CD4-positive, alpha-beta memory T cell (primary cell): ENCODE data around the gene CERS6. TPM values are rescaled to one million over a fixed set of nuclear protein-coding genes. Genes with fewer than 3 reads are reported as not detected.

Source experiments
- CTCF ChIA-PET: fragments of 350-600 bp; sonication (Branson Sonifier 250); formaldehyde crosslinking; loops from one replicate; lab custom pipeline; 2021; ENCODE audit warnings: inconsistent platforms; ENCODE audit not compliant: partially characterized antibody; lab: Charles Lee
- POLR2A ChIA-PET: fragments of 350-600 bp; sonication (Branson Sonifier 250); formaldehyde crosslinking; loops from one replicate; lab custom pipeline; 2021; ENCODE audit not compliant: partially characterized antibody; lab: Charles Lee
- DNase-seq, 5 donors: peaks; one replicate each; pipeline versions ENCODE4 v3.0.0 to v3.0.0-alpha.2; 2020 to 2022; ENCODE audit warnings: mixed read lengths in 1 of 5
- H3K27ac ChIP-seq: one replicate; pipeline ENCODE4 v1.7.0; 2013; ENCODE audit warnings: low read depth, low read length
- H3K27me3 ChIP-seq: 2 replicates; pipeline ENCODE4 v1.7.0; 2013; ENCODE audit warnings: mild to moderate bottlenecking, low read length, moderate library complexity; ENCODE audit not compliant: insufficient read depth
- H3K36me3 ChIP-seq: 2 replicates; pipeline ENCODE4 v1.7.0; 2013; ENCODE audit warnings: mild to moderate bottlenecking, low read length, moderate library complexity; ENCODE audit not compliant: insufficient read depth
- H3K4me1 ChIP-seq: 2 replicates; pipeline ENCODE4 v1.7.0; 2013; ENCODE audit warnings: mild to moderate bottlenecking, low read length, moderate library complexity; ENCODE audit not compliant: insufficient read depth
- H3K4me3 ChIP-seq, 2 donors: one replicate each; pipeline ENCODE4 v1.7.0; 2013; ENCODE audit warnings: low read length in 2 of 2, mild to moderate bottlenecking in 1 of 2
- H3K9me3 ChIP-seq, 2 donors: one replicate each; pipeline ENCODE4 v1.7.0; 2013; ENCODE audit warnings: low read length in 2 of 2, control low read depth in 1 of 2; ENCODE audit not compliant: control insufficient read depth in 1 of 2
- H3K27ac Mint-ChIP-seq, 7 donors: one replicate each; pipeline ENCODE4 v1.8.0; 2020 to 2021; ENCODE audit warnings: mixed read lengths in 7 of 7, mild to moderate bottlenecking in 6 of 7, inconsistent platforms in 3 of 7, moderate library complexity in 3 of 7
- H3K27me3 Mint-ChIP-seq, 2 donors: one replicate each; pipeline ENCODE4 v1.8.0; 2020 to 2021; ENCODE audit warnings: mixed read lengths in 2 of 2
- H3K36me3 Mint-ChIP-seq, 2 donors: one replicate each; pipeline ENCODE4 v1.8.0; 2020 to 2021; ENCODE audit warnings: mixed read lengths in 2 of 2, inconsistent platforms in 1 of 2, mild to moderate bottlenecking in 1 of 2
- H3K4me1 Mint-ChIP-seq, 4 donors: one replicate each; pipeline ENCODE4 v1.8.0; 2020 to 2021; ENCODE audit warnings: mixed read lengths in 4 of 4, mild to moderate bottlenecking in 1 of 4
- H3K4me3 Mint-ChIP-seq, 8 donors: one replicate each; pipeline ENCODE4 v1.8.0; 2020 to 2021; ENCODE audit warnings: mixed read lengths in 8 of 8, mild to moderate bottlenecking in 7 of 8, moderate library complexity in 6 of 8, inconsistent platforms in 3 of 8
- H3K9me3 Mint-ChIP-seq, 8 donors: one replicate each; pipeline ENCODE4 v1.8.0; 2020 to 2021; ENCODE audit warnings: mixed read lengths in 8 of 8, mild to moderate bottlenecking in 5 of 8, inconsistent platforms in 3 of 8, moderate library complexity in 1 of 8
- intact Hi-C: fragments of 100-400 bp; cut with micrococcal nuclease; formaldehyde crosslinking; loops from one replicate; pipeline ENCODE4 v1.15.1; 2023
- polyA plus RNA-seq, 2 donors: library from polyadenylated mRNA; unstranded; fragments of 300-500 nt; fragmentation: Illumina TruSeq; gene quantifications; one replicate each; pipeline ENCODE4 v1.2.3, GENCODE V29; 2021
- total RNA-seq, 2 experiments: library from RNA; stranded (reverse); gene quantifications; one replicate each; pipeline ENCODE4 v1.2.3, GENCODE V29; 2021

CERS6 gene
- total and polyA plus RNA-seq, 4 experiments from 2014 or later = 5.1 to 11.3 (median 7.6) TPM

DNA sequence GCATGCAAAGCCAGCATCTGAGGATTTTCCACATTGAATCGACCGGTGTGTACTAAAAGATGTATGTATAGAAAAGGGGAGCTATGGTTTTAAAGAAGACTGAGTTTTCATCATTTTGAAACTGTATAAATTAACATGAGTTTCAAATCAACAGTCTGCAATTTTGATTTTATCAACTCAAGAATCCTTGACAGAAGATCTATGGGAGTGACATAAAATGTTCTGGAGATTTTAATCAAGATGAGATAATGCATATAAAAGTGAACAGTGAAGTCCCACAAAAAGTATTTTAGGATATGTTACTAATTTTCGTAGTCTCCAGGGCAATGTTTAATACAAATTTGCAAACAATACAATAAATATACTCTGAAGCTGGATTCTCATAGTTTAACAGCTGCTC is 24.0 kb upstream of the CERS6 start:
- H3K4me1 ChIP-seq = peaks cover 34% of the 10 kb centered on the region
- H3K36me3 ChIP-seq = no peaks in the 10 kb centered on the region
- H3K4me3 Mint-ChIP-seq = peak overlapping the region in 1 of 8 donors; percentile 85
- no peak overlapping the region for H3K27ac ChIP-seq
- no peak for DNase-seq
- H3K27me3 ChIP-seq = no peaks in the 10 kb centered on the region
- CTCF ChIA-PET = interaction anchor here (1.3 kb wide), 1 partner anchor 327 kb away, joined by 3 read pairs; no protein-coding TSS in a partner anchor
- H3K27ac Mint-ChIP-seq = peak overlapping the region in 3 of 7 donors; percentile 5 to 55 (median 13)
- peaks cover 0 to 1% (median 0%) of the 10 kb centered on the region in 8 donors for H3K9me3 Mint-ChIP-seq
- POLR2A ChIA-PET = interaction anchor here (1.0 to 1.6 kb wide), 2 partner anchors 19 to 58 kb away, joined by 4 to 5 read pairs; no protein-coding TSS in a partner anchor
- H3K9me3 ChIP-seq = no peaks in the 10 kb centered on the region
- no peaks in the 10 kb centered on the region for H3K36me3 Mint-ChIP-seq
- intact Hi-C loops = loop anchor here (2.0 kb wide), 1 partner anchor 25 kb away; the partner anchor contains the start of gene CERS6
- no peak overlapping the region for H3K4me3 ChIP-seq
- H3K27me3 Mint-ChIP-seq = peaks cover 0 to 1% of the 10 kb centered on the region in 2 donors
- peaks cover 21 to 34% (median 32%) of the 10 kb centered on the region in 4 donors for H3K4me1 Mint-ChIP-seq

DNA sequence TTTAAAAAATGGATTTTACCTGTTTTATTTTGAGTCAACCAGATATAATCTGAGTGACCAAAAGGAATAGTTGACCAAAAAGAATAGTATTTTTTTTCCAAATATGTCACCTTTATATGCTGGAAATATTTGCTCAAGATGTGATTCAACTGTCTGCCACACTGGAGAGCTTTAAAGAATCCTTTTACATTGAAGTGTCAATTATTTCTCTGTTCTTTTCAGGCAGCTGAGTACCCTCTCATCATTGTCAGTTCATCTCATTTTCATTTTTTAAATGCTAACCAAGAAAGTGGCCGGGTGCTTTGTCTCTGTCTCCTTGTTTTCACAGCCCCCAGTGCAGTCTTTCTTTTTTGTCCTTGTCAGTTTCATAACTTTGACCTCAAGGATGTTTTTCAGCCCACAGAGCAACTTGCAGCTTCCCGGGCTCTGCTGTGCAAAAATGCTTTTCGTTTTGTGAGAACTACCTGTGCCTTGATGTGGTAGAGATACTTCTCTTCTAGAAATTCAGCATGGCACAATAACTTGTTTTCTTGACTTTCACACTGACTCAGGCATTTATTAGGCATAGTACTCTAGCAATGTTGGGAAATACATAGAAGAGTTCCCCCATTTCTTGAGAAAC is 23.4 kb upstream of the CERS6 start:
- H3K4me3 Mint-ChIP-seq = peak overlapping the region in 7 of 8 donors; percentile 33 to 85 (median 63)
- H3K27me3 Mint-ChIP-seq = peaks cover 0 to 1% of the 10 kb centered on the region in 2 donors
- peaks cover 34% of the 10 kb centered on the region for H3K4me1 ChIP-seq
- peaks cover 21 to 34% (median 32%) of the 10 kb centered on the region in 4 donors for H3K4me1 Mint-ChIP-seq
- H3K9me3 Mint-ChIP-seq = peaks cover 0 to 1% (median 0%) of the 10 kb centered on the region in 8 donors
- ChIA-PET POLR2A (interaction anchor here (1.0 to 1.6 kb wide), 2 partner anchors 18 to 57 kb away, joined by 4 to 5 read pairs; no protein-coding TSS in a partner anchor), CTCF (interaction anchor here (1.3 kb wide), 1 partner anchor 326 kb away, joined by 3 read pairs; no protein-coding TSS in a partner anchor)
- no peaks in the 10 kb centered on the region for H3K9me3 ChIP-seq
- intact Hi-C loops = loop anchor here (2.0 kb wide), 1 partner anchor 24 kb away; the partner anchor contains the start of gene CERS6
- no peak overlapping the region for H3K27ac ChIP-seq
- no peaks in the 10 kb centered on the region for H3K36me3 Mint-ChIP-seq
- no peak overlapping the region for H3K4me3 ChIP-seq
- H3K36me3 ChIP-seq = no peaks in the 10 kb centered on the region
- DNase-seq = peak in 4 of 5 donors; percentile 30 to 38 (median 35)
- H3K27me3 ChIP-seq = no peaks in the 10 kb centered on the region
- H3K27ac Mint-ChIP-seq = peak overlapping the region in 4 of 7 donors; percentile 43 to 85 (median 63)

DNA sequence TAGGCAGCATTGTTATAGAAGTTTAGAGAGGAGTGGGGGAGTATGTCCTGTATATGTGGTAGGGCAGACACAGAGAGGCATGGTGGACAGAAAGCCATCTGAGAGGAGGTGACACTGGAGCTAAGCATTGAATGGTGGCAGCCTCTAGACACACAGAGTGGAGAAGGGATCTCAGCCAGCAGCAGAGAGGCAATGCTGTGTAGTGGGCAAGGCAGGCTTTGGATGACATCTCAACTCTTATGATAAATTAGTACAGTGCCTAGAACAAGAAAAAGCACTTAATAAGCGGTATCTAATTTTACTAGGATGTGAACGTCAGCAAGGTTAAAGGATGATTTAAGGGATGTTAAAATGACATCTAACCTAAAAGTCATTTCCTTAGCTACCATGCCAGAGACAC is 22.5 kb upstream of the CERS6 start:
- no peaks in the 10 kb centered on the region for H3K36me3 Mint-ChIP-seq
- H3K4me3 ChIP-seq = no peak overlapping the region

DNA sequence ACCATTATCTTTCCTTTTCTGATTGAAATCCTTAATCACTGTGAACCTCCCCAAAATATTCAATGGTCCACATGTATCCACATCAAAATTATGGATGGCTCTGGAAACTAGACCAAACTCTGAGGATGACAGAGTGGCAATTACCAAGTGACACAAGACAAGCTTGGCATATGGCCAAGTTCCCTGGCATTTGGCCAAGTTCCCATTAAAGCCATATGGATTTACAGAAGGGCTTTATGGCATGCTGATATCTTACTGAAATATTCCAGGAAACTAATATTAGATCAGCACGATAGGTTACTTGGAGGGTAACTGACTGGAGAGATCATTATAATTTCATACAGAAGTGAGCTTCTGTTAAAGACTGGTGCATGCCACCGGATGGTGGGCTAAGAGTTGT is 21.9 kb upstream of the CERS6 start:
- ChIA-PET POLR2A (interaction anchor here (1.0 to 1.4 kb wide), 2 partner anchors 9 to 27 kb away, joined by 3 read pairs; no protein-coding TSS in a partner anchor), CTCF (interaction anchor here (1.0 to 1.1 kb wide), 2 partner anchors 9 to 97 kb away, joined by 3 read pairs; no protein-coding TSS in a partner anchor)
- no peak for DNase-seq
- Histone ChIP-seq H3K9me3 (no peaks in the 10 kb centered on the region), H3K4me1 (peaks cover 34% of the 10 kb centered on the region), H3K27ac (no peak overlapping the region), H3K27me3 (no peaks in the 10 kb centered on the region), H3K36me3 (no peaks in the 10 kb centered on the region), H3K4me3 (no peak overlapping the region)
- H3K27me3 Mint-ChIP-seq = peaks cover 0 to 1% of the 10 kb centered on the region in 2 donors
- H3K4me3 Mint-ChIP-seq = no peak overlapping the region
- intact Hi-C loops = no loop called here
- no peaks in the 10 kb centered on the region for H3K9me3 Mint-ChIP-seq
- H3K27ac Mint-ChIP-seq = no peak overlapping the region
- H3K36me3 Mint-ChIP-seq = no peaks in the 10 kb centered on the region
- peaks cover 21 to 34% (median 32%) of the 10 kb centered on the region in 4 donors for H3K4me1 Mint-ChIP-seq

More for the DNA sequence above, 22.5 kb upstream of the CERS6 start:
- Mint-ChIP-seq H3K27ac (peak overlapping the region in 3 of 7 donors; percentile 13 to 79 (median 43)), H3K4me1 (peaks cover 21 to 34% (median 32%) of the 10 kb centered on the region in 4 donors), H3K27me3 (peaks cover 0 to 1% of the 10 kb centered on the region in 2 donors), H3K4me3 (peak overlapping the region in 4 of 8 donors; percentile 5 to 85 (median 32)), H3K9me3 (peaks cover 0 to 1% (median 0%) of the 10 kb centered on the region in 8 donors)
- no peaks in the 10 kb centered on the region for H3K27me3 ChIP-seq
- H3K4me1 ChIP-seq = peaks cover 34% of the 10 kb centered on the region
- intact Hi-C loops = loop anchor here (2.0 kb wide), 1 partner anchor 23 kb away; the partner anchor contains the start of gene CERS6
- CTCF ChIA-PET = interaction anchor here (1.0 kb wide), 1 partner anchor 97 kb away, joined by 3 read pairs; no protein-coding TSS in a partner anchor
- H3K36me3 ChIP-seq = no peaks in the 10 kb centered on the region
- H3K27ac ChIP-seq = no peak overlapping the region
- no peak for DNase-seq
- H3K9me3 ChIP-seq = no peaks in the 10 kb centered on the region
- POLR2A ChIA-PET = interaction anchor here (1.4 to 1.6 kb wide), 2 partner anchors 9 to 17 kb away, joined by 3 to 5 read pairs; no protein-coding TSS in a partner anchor

DNA sequence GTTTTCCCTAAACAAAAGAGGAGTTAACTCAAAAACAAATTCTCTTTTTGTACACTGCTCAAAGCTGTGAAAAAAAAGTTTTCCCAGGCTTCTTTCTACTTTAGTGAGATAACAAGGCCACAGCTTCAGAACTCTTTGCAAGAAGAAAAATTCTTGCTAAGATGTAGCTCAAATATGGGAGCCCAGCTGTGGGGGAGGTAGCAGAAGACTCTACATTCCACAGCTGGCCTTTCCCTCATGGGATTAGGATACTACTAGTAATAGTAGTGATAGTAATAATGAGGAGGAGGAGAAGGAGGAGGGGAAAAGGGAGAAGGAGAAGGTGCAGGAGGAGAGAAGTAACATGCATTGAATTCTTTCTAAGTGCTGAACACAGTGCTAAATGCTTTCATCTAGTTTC is 19.2 kb upstream of the CERS6 start:
- Mint-ChIP-seq H3K27ac (peak overlapping the region in 1 of 7 donors; percentile 67), H3K4me3 (no peak overlapping the region)
- intact Hi-C loops = no loop called here

DNA sequence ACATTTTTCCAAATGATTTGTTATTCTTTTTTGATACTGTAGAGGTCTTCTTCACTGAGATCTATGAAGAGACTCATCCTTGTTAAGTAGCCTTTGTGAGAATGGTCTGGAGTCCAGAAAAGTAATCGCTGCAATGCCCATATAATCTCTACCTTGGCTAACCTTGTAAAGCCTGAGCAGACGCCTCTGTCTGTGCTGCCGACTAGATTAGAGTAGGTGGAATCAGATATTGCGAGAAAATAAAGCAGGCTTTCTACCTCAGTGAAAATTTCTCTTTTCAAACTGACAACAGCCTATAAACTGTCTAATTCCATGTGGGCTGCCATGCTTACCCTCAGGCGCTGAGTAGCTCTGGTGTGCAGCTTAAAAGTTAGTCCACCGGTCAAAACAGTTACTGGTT is 17.5 kb upstream of the CERS6 start:
- Histone ChIP-seq H3K4me1 (peaks cover 16% of the 10 kb centered on the region), H3K9me3 (no peaks in the 10 kb centered on the region), H3K4me3 (no peak overlapping the region), H3K27ac (no peak overlapping the region), H3K27me3 (no peaks in the 10 kb centered on the region), H3K36me3 (no peaks in the 10 kb centered on the region)
- no peak for DNase-seq
- Mint-ChIP-seq H3K27ac (no peak overlapping the region), H3K9me3 (no peaks in the 10 kb centered on the region), H3K36me3 (no peaks in the 10 kb centered on the region), H3K4me1 (peaks cover 8 to 21% (median 17%) of the 10 kb centered on the region in 4 donors), H3K4me3 (no peak overlapping the region), H3K27me3 (peaks cover 0 to 1% of the 10 kb centered on the region in 2 donors)
- CTCF ChIA-PET = no interaction called here
- POLR2A ChIA-PET = no interaction called here
- intact Hi-C loops = no loop called here

More for the DNA sequence above, 19.2 kb upstream of the CERS6 start:
- Mint-ChIP-seq H3K27me3 (peaks cover 0 to 1% of the 10 kb centered on the region in 2 donors), H3K4me1 (peaks cover 22 to 36% (median 33%) of the 10 kb centered on the region in 4 donors), H3K36me3 (no peaks in the 10 kb centered on the region), H3K9me3 (no peaks in the 10 kb centered on the region)
- no peak overlapping the region for H3K27ac ChIP-seq
- POLR2A ChIA-PET = no interaction called here
- CTCF ChIA-PET = interaction anchor here (1.0 kb wide), 1 partner anchor 9 kb away, joined by 3 read pairs; no protein-coding TSS in a partner anchor
- H3K36me3 ChIP-seq = no peaks in the 10 kb centered on the region
- H3K4me3 ChIP-seq = no peak overlapping the region
- H3K27me3 ChIP-seq = no peaks in the 10 kb centered on the region
- peaks cover 33% of the 10 kb centered on the region for H3K4me1 ChIP-seq
- no peaks in the 10 kb centered on the region for H3K9me3 ChIP-seq
- no peak for DNase-seq

DNA sequence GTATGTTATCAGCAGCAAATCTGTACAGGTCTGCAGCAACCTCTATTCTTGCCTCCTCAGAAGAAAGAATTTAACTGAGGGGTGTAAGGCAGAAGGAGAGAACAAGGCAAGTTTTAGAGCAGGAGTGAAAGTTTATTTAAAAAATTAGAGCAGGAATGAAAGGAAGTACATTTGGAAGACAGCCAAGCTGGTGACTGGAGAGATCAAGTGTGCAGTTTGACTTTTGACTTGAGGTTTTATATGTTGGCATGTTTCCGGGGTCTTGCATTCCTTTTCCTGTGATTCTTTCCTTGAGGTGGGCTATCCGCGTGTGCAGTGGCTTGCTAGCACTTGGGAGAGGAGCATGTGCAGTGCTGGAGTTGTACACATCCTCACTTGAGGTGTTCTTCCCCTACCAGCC is 16.5 kb upstream of the CERS6 start:
- Mint-ChIP-seq H3K9me3 (peaks cover 0 to 2% (median 0%) of the 10 kb centered on the region in 8 donors), H3K27me3 (peaks cover 0 to 1% of the 10 kb centered on the region in 2 donors), H3K36me3 (no peaks in the 10 kb centered on the region), H3K4me3 (peak overlapping the region in 2 of 8 donors; percentile 11 to 49), H3K27ac (peak overlapping the region in 1 of 7 donors; percentile 45), H3K4me1 (peaks cover 6 to 13% (median 9%) of the 10 kb centered on the region in 4 donors)
- Histone ChIP-seq H3K9me3 (no peaks in the 10 kb centered on the region), H3K27me3 (no peaks in the 10 kb centered on the region), H3K4me1 (peaks cover 6% of the 10 kb centered on the region), H3K27ac (no peak overlapping the region), H3K4me3 (no peak overlapping the region), H3K36me3 (no peaks in the 10 kb centered on the region)
- DNase-seq = no peak
- ChIA-PET POLR2A (no interaction called here), CTCF (interaction anchor here (1.4 kb wide), 1 partner anchor 13 kb away, joined by 3 read pairs; no protein-coding TSS in a partner anchor)
- intact Hi-C loops = no loop called here
